GM18505 (cell line): ENCODE results near the gene PTPRB.

Experiments
- ATAC-seq: cut with Tn5 transposase; IDR thresholded peaks from one replicate; pipeline ENCODE4 v1.9.1; 2021; ENCODE audit not compliant: unreplicated experiment
- POLR2A ChIP-seq: IDR thresholded peaks from 4 replicates; pipeline ENCODE4 v1.6.1; 2011; ENCODE audit warnings: borderline replicate concordance; ENCODE audit not compliant: insufficient read depth, insufficient read length; ENCODE audit errors: extremely low read depth

The PTPRB gene

DNA sequence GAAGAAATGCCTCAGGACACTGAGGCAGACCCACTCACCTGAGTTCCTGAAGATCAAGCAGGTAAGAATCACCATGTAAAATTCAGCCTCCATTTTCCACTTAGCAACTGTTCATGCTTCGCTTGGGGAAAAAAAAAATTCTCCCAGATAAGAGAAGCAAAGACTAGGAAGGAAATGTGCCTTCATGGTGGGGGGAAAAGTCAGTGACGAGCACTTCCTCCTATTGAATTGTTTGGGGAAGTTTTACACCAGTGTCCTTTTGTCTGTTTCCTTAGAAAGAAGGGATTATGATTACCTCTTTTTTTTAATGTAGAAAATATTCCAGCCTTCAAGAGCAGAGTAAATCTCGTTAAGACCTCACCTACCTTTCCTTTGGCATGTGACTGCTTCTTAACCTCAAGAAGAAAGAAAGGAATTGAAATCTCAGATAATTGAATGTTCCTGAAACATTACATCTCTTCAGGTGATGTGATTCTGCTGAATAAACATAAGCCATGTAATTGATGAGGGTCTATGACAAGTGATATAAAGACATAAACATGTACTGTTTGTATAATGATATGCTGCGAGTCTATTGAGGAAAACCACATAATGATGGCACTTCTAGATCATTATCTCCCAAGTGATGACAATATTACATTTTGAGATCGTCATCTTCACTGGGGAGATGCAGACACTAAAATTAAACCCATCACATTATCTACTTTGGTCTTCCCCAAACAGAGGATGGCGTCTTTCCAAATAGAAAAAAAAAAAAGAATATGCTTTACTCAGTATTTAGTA is at the start of gene PTPRB:
Gene PTPRB, minus strand, starts transcription at position 127 of the 783 bp plus-strand sequence. Its CDS starts 34 bp downstream, at position 93.
- no peak for TF ChIP-seq POLR2A
- no peak for ATAC-seq

DNA sequence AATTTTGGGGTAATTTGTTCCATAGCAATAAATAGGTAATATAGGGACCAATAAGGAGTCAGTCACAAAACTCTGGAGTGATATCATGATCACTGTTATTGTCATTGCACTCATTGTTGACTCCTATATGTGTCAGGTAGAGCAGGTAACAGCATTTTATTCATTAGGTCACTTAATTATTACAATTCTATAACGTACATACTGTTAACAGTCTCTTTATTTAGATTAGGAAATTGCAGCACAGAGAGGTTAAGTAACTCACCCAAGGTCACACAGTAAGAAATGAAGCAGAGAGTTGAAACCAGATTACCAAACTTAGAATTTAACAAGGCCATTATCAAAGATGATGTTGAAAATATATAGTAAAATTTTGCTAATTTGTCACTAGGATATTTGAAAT is 49.7 kb upstream of the PTPRB start:
- no peak for ATAC-seq
- TF ChIP-seq POLR2A: no peak

DNA sequence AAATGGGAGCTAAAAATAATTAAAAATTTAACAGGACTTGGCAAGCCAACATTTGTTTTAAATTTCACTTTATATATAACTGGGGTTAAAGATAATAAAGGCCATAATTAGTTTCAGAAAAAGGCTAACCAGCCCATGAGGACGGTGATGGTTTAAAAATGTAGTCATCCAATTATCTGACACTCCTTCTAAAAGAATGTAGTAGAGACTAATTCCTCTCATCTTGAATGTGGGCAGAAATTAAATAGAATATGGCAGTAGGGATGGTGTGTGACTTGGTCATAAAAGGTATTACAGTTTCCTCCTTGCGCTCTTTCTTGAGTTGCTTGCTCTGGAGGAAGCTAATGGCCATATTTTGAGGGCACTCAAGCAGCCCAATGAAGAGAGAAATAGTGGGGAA is 49.1 kb upstream of the PTPRB start:
- no peak for TF ChIP-seq POLR2A
- ATAC-seq: no peak

DNA sequence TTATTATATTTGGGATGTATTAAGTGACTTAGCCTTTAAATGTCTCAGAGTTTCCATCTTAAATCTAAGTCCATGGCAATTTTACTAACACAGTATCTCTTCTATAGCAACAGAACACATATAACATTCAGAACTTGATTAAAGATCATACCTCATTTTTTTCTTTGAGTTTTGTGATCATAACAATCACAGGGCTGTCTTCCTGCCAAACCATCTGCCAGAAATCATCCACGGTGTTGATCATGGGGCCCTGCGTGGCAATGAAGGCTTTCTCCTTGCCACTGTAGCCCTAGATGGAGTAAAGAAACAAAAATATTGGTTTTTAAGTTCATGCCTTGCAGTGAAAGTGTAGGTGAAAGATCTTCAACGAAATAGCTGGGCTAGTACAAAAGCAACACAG is 46.7 kb upstream of the PTPRB start:
- ATAC-seq: no peak
- TF ChIP-seq POLR2A: no peak

DNA sequence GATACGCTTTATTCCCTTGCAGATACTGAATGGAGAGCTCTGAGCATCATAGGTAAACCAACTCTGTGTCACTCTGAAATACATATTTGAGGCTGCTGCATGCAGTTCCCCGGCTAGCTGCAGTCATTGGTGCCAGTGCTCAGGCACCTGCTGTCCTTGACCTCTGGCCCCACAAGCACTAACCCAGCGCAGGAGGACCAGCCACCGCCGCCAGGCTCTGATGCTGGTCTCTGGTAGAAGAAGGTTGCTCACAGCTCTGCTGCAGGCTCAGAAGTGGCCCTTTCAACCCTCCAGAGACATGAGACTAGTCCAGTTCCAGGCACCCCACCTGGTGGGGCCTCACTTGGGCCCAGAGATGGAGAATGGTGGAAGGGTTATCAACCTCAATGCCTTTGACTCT is 34.5 kb upstream of the PTPRB start:
- no peak for TF ChIP-seq POLR2A
- ATAC-seq: no peak

DNA sequence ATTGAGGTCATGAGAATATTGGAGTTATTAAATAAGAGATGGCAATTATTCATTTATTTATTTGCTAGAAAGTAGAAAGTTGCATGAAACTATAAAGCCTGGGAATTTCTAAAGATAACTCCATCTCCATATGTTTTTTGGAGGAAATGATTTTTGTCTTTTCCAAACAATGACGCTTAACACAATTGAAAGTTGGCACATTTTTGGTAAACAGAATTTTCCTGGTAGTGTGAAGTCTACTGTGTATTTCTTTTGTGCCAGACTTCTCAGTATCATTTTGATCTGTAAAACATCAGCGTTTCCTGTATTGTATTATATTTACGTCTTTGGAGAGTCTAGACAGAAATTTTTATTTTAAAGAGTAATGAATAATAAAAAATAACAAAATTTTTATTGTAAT is 33.7 kb upstream of the PTPRB start:
- ATAC-seq: no peak
- no peak for TF ChIP-seq POLR2A

- no peak for TF ChIP-seq POLR2A
- ATAC-seq: no peak
These were observed 30.0 kb upstream of the PTPRB start for GRCh38 chr12:70667253-70667652.

- no peak for TF ChIP-seq POLR2A
- ATAC-seq: no peak
These were observed 29.1 kb upstream of the PTPRB start for GRCh38 chr12:70666364-70666763.

- no peak for TF ChIP-seq POLR2A
- no peak for ATAC-seq
These were observed 27.2 kb upstream of the PTPRB start for GRCh38 chr12:70664465-70664881.

GRCh38 chr12:70663838-70664237 is 26.6 kb upstream of the PTPRB start:
- ATAC-seq: no peak
- TF ChIP-seq POLR2A: no peak

GRCh38 chr12:70661466-70662161 is 24.4 kb upstream of the PTPRB start:
- ATAC-seq: no peak
- no peak for TF ChIP-seq POLR2A

GRCh38 chr12:70660620-70661219 is 23.5 kb upstream of the PTPRB start:
- no peak for ATAC-seq

DNA sequence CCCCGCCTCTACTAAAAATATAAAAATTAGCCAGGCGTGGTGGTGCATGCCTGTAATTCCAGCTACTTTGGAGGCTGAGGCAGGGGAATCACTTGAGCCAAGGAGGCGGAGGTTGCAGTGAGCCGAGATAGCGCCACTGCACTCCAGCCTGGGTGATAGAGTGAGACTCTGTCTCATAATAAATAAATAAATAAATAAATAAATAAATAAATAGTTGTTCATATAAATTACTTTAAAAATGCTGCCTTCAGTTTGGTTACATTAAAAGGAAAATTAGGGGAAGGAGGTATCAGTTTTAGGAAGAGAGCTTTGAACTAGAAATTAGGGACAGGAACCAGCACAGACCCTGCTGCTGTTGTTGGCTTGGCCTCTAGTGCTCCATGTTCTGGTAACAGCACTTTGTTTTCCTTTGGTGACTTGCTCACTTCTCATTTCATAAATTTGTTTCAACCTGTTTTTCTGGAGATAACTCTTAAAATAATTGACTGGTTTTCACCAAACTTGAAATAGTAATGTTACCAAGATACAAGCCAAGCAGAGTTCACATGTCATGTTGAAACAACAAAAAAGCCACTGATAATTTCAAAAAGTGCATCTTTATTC is 22.9 kb upstream of the PTPRB start:
- no peak for ATAC-seq
- no peak for TF ChIP-seq POLR2A

More at GRCh38 chr12:70660620-70661219, 23.5 kb upstream of the PTPRB start:
- TF ChIP-seq POLR2A: no peak
